AG04449 (cell line): ENCODE measurements around the gene CREB3L2.

Experiments
- CTCF ChIA-PET: fragments of 350-600 bp; formaldehyde crosslinking; extraction: SDS; loops from one replicate; lab custom pipeline; 2021; ENCODE audit warnings: antibody characterized with exemption; lab: Yijun Ruan, JAX
- POLR2A ChIA-PET: fragments of 400-600, 350-600 bp; formaldehyde crosslinking; extraction: SDS; loops from one replicate; lab custom pipeline; 2020; ENCODE audit warnings: antibody characterized with exemption, inconsistent platforms; lab: Yijun Ruan, JAX
- DNase-seq: peaks from one replicate; pipeline ENCODE4 v3.0.0-alpha.2; 2010; ENCODE audit warnings: low read depth, low spot score
- H3K4me3 ChIP-seq: 2 replicates; pipeline ENCODE4 v1.5.1; 2011; ENCODE audit warnings: low read depth, mild to moderate bottlenecking, control low read depth, low read length
- TF ChIP-seq, protein P1 (sequence below): IDR thresholded peaks from one replicate; pipeline ENCODE4 v1.5.1; 2011; ENCODE audit warnings: mild to moderate bottlenecking, moderate library complexity, low read length, control low read depth, inconsistent platforms; ENCODE audit not compliant: insufficient read depth; ENCODE audit errors: missing control alignments

The CREB3L2 gene

DNA sequence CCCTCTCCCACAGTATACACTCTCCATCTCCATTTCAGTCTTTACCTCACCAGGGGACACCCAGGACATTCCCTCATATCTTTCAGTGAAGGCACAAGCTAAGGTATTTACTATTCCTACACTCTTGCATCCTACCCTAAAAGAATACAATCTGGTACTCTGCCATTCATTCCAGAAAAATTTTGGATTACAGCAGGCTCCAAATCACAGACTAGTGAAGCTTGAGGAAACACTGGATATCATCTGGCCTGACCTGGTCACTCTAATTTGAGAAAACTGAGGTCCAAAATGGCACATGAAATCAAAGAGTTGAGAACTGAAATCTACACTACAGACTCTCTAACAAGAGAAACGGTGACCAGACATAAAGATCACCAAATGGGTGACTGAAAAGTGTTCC lies 61.7 kb downstream of the CREB3L2 start:
- no peak for DNase-seq
- no peak overlapping the region for H3K4me3 ChIP-seq
- ChIA-PET CTCF (interaction anchor here (1.2 to 1.7 kb wide), 5 partner anchors 10 to 62 kb away, joined by 3 to 6 read pairs (median 4); partner anchors contain the start of gene CREB3L2), POLR2A (no interaction called here)
- TF ChIP-seq, protein P1, sequence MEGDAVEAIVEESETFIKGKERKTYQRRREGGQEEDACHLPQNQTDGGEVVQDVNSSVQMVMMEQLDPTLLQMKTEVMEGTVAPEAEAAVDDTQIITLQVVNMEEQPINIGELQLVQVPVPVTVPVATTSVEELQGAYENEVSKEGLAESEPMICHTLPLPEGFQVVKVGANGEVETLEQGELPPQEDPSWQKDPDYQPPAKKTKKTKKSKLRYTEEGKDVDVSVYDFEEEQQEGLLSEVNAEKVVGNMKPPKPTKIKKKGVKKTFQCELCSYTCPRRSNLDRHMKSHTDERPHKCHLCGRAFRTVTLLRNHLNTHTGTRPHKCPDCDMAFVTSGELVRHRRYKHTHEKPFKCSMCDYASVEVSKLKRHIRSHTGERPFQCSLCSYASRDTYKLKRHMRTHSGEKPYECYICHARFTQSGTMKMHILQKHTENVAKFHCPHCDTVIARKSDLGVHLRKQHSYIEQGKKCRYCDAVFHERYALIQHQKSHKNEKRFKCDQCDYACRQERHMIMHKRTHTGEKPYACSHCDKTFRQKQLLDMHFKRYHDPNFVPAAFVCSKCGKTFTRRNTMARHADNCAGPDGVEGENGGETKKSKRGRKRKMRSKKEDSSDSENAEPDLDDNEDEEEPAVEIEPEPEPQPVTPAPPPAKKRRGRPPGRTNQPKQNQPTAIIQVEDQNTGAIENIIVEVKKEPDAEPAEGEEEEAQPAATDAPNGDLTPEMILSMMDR = no peak

- ChIA-PET POLR2A (interaction anchor here (1.0 to 1.2 kb wide), 2 partner anchors 42 to 63 kb away, joined by 4 read pairs; no protein-coding TSS in a partner anchor), CTCF (interaction anchor here (0.6 to 1.5 kb wide), 6 partner anchors 10 to 72 kb away, joined by 3 to 4 read pairs (median 3); no protein-coding TSS in a partner anchor)
- no peak overlapping the region for H3K4me3 ChIP-seq
- DNase-seq = no peak
- TF ChIP-seq, protein P1 = no peak
Observed at GRCh38 chr7:137937202-137937560, 64.7 kb downstream of the CREB3L2 start.

GRCh38 chr7:137936509-137937201 lies 65.2 kb downstream of the CREB3L2 start:
- POLR2A ChIA-PET = interaction anchor here (1.0 to 1.2 kb wide), 2 partner anchors 42 to 63 kb away, joined by 4 read pairs; no protein-coding TSS in a partner anchor
- DNase-seq = no peak
- CTCF ChIA-PET = interaction anchor here (0.6 to 1.5 kb wide), 5 partner anchors 9 to 72 kb away, joined by 3 to 4 read pairs (median 3); no protein-coding TSS in a partner anchor
- TF ChIP-seq, protein P1 = no peak
- no peak overlapping the region for H3K4me3 ChIP-seq

DNA sequence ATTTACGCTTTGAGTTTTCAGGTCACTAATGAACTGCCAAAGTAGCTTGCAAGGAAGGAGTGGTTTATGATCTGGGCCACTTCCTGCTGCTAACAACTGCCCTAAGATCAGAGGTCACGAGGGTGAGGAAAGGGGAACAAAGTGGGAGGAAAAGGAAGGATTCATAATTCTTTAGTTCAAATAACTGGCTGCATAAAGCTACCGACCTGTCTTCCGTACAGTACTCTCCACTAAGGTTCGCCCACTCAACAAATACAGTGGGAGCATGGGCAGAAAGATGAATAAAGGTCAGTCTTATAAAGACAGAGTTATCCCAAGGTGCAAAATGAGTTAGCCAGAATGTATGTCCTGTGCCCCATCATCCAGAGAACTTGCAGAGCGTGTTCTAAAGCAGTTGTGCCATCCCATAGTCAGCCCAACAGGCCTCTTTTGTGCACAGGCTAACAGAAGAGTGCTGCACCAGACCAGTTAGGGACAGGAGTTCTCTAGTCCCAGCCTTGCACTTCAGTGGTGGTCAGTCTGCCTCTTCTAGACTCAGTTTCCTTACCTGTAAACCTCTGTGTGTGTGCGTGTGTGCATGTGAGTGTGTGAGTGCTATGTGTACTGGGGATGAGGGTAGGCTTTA lies 65.9 kb downstream of the CREB3L2 start:
- CTCF ChIA-PET = interaction anchor here (1.3 to 2.5 kb wide), 3 partner anchors 8 to 27 kb away, joined by 3 to 6 read pairs (median 5); no protein-coding TSS in a partner anchor
- H3K4me3 ChIP-seq = no peak overlapping the region
- TF ChIP-seq, protein P1 = no peak
- POLR2A ChIA-PET = no interaction called here
- DNase-seq = no peak

GRCh38 chr7:137934941-137935883 lies 66.7 kb downstream of the CREB3L2 start:
- H3K4me3 ChIP-seq = no peak overlapping the region
- ChIA-PET CTCF (interaction anchor here (1.6 to 4.0 kb wide), 3 partner anchors 8 to 68 kb away, joined by 5 to 18 read pairs (median 6); partner anchors contain the start of gene CREB3L2), POLR2A (no interaction called here)
- DNase-seq = no peak
- TF ChIP-seq, protein P1 = no peak
